Stimulated activated CD4-positive, alpha-beta T cell treated with anti-CD3 and anti-CD28 coated beads, Interleukin-15, amount 100 ng/mL, for 1 hour (primary cell): Measurements from ENCODE around the gene TNS2.

Experiments used
- DNase-seq, 2 donors: peaks; one replicate each; pipeline ENCODE4 v3.0.0-alpha.2; 2020; ENCODE audit warnings: low read depth in 1 of 2, low spot score in 1 of 2

The TNS2 gene

GRCh38 chr12:53067993-53068770, 18.3 kb downstream of the TNS2 start:
- DNase-seq, result no peak

GRCh38 chr12:53068811-53069585, 19.1 kb downstream of the TNS2 start:
- no peak for DNase-seq

GRCh38 chr12:53069621-53070410, 20.0 kb downstream of the TNS2 start:
- DNase-seq, result no peak

- no peak for DNase-seq
These were observed 21.1 kb downstream of the TNS2 start for GRCh38 chr12:53070877-53071492.

- no peak for DNase-seq
These were observed 22.0 kb downstream of the TNS2 start for GRCh38 chr12:53071591-53072551.

- no peak for DNase-seq
These were observed 24.0 kb downstream of the TNS2 start for GRCh38 chr12:53073881-53074280.

- no peak for DNase-seq
These were observed 24.6 kb downstream of the TNS2 start for GRCh38 chr12:53074283-53074998.

GRCh38 chr12:53074999-53075370, 25.1 kb downstream of the TNS2 start:
- no peak for DNase-seq

GRCh38 chr12:53076461-53076860, 26.6 kb downstream of the TNS2 start:
- DNase-seq, result no peak

- DNase-seq, result no peak
These were observed 27.2 kb downstream of the TNS2 start for GRCh38 chr12:53077030-53077429.

GRCh38 chr12:53078425-53079225, 28.8 kb downstream of the TNS2 start:
- no peak for DNase-seq

GRCh38 chr12:53079226-53080117, 29.6 kb downstream of the TNS2 start, which contains the start of gene SPRYD3:
Gene SPRYD3 (minus strand): TSS chr12:53079390. CDS start chr12:53079333, 57 bp downstream.
- peak; percentile 93 to 96 for DNase-seq

GRCh38 chr12:53082637-53083175, 32.8 kb downstream of the TNS2 start:
- no peak for DNase-seq

- no peak for DNase-seq
These were observed 36.5 kb downstream of the TNS2 start for GRCh38 chr12:53086361-53086760.

- DNase-seq, result no peak
These were observed 40.2 kb downstream of the TNS2 start for GRCh38 chr12:53090105-53090504.

- DNase-seq, result no peak
These were observed 40.7 kb downstream of the TNS2 start for GRCh38 chr12:53090554-53090953.

GRCh38 chr12:53091756-53092155, 41.9 kb downstream of the TNS2 start:
- no peak for DNase-seq
